ENCODE data around the gene NUP43.
"Not testable (repeated sequence)": the region's sequence is repeated elsewhere in the genome, so short reads cannot be mapped to it uniquely, and the experiment has no call there.

The NUP43 gene

GRCh38 chr6:149749082-149749593 lies 2.8 kb upstream of the NUP43 start:
- in situ Hi-C loops (cut with HindIII; ENCODE audit: low sequenced_read_pairs): not testable (repeated sequence)

GRCh38 chr6:149745252-149745651 lies 1.1 kb downstream of the NUP43 start:
- in situ Hi-C loops (cut with HindIII; ENCODE audit: low sequenced_read_pairs): not testable (repeated sequence)

- in situ Hi-C loops (cut with HindIII; ENCODE audit: low sequenced_read_pairs): no loop called here
Measured at GRCh38 chr6:149734915-149735314, 11.4 kb downstream of the NUP43 start.

DNA sequence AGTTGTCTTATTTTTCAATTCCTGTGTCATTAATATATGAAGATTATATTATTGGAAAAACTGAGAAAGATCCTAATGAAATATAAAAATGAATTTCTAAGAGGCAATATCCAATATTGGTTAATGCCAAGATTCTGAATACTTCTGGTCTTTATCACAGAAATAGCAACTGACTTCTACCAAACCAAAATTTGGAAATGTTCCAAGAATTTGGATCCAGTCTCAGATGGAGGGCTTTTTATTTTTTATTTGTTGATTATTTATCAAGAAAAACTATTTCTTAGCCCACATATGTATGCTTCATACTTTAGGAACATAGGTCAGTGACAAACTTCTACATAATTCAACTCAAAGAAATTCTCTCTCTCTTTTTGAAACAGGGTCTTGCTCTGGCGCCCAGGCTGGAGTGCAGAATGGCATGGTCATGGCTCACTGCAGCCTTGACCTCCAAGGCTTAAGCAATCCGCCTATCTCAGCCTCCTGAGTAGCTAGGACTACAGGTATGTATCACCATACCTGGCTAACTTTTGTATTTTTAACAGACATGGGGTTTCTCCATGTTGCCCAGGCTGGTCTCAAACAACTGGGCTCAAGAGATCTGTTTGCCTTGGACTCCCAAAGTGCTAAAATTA lies 13.1 kb downstream of the NUP43 start:
- in situ Hi-C loops (cut with HindIII; ENCODE audit: low sequenced_read_pairs): no loop called here

GRCh38 chr6:149729824-149730223 lies 16.5 kb downstream of the NUP43 start:
- in situ Hi-C loops (cut with HindIII; ENCODE audit: low sequenced_read_pairs): loop anchor here (10.0 kb wide), 1 partner anchor 175 kb away; no protein-coding TSS in a partner anchor

DNA sequence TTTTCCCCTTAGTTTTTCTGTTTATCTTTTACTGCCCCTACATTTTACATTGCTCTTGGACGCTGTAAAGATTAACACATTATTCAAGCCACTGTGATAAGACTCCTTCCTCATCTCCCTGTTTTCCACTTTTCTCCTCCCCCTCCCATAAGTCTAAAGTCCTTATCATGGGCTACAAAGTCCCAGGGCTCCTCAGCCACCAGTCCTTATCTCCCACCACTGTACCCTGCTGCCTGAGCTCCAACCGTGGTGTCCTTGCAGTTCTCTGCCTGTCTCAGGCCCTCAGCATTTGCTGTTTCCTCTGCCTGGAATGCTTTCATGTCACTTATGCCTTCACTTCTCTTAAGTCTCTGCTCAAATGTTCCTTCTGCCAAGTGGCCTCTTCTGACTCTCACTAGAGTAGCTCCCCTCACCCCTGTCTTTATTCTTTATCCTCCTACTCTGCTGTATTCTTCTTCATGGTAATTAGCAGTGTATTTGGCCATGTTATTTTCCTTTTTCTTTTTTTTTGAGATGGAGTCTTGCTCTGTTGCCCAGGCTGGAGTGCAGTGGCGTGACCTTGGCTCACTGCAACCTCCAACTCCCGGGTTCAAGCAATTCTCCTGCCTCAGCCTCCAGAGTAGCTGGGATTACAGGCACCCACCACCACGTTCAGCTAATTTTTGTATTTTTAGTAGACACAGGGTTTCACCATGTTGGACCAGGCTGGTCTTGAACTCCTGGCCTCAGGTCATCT lies 17.7 kb downstream of the NUP43 start:
- in situ Hi-C loops (cut with HindIII; ENCODE audit: low sequenced_read_pairs): loop anchor here (10.0 kb wide), 1 partner anchor 176 kb away; no protein-coding TSS in a partner anchor

DNA sequence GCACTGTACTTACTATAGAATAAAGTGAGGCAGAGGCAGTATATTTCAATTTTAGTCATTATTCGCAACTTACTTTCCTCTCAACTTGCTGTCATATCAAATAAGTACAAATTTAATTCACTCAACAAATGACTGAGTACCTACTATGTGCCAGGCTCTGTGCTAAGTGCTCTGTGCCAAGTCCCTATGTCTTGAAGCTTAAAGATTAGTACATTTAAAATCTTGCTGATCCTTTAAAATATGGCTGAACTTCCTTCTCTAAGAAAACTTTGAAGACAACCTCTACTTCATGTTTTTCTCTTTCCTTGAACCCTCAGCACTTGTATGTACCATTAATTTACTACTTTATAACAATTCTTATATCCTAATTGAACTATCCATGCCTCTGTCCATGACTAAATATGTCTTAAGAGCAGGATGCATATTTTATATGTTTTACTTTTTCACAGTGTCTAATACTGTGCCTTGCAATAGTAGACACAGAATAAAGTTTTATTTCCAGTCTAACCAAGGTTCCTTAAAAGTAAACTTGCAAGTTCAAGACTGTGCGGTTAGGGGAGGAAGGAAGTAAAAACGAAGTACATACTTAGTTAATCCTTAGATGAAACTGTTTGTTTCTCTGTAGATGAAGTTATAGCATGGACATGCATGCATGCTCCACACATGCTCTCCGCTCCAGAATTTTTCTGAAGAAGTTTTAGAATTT lies 18.4 kb downstream of the NUP43 start:
- in situ Hi-C loops (cut with HindIII; ENCODE audit: low sequenced_read_pairs): loop anchor here (10.0 kb wide), 1 partner anchor 177 kb away; no protein-coding TSS in a partner anchor

- in situ Hi-C loops (cut with HindIII; ENCODE audit: low sequenced_read_pairs): loop anchor here (10.0 kb wide), 1 partner anchor 179 kb away; no protein-coding TSS in a partner anchor
Measured at GRCh38 chr6:149725785-149726184, 20.5 kb downstream of the NUP43 start.

DNA sequence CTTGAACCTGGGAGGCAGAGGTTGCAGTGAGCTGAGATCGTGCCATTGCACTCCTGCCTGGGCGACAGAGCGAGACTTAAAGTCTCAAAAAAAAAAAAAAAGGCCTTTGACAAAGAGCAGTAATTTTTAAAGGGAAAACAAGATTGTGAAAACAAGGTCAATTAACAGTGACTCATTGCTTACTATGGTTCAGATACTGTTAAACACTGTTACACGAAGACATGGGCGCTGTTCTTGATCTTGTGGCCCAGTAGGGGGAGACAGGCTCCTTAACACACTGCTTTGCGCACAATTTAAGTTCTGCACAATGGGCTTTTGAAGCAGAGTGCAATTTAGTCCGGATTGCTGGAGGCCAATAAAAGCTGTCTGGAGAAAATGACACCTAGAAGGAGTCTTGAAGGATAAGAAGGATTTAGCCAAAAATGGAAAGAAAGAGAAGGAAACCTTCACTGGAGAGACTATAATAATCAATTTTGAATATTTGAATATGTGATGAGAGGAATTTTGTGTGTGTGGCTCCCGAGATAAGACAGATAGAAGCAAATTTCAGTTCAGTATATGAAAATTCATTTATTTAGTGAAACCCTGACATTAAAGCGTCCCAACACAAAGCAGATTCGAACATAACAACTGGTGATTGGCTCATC lies 22.4 kb downstream of the NUP43 start:
- in situ Hi-C loops (cut with HindIII; ENCODE audit: low sequenced_read_pairs): loop anchor here (10.0 kb wide), 1 partner anchor 181 kb away; no protein-coding TSS in a partner anchor

GRCh38 chr6:149723262-149723661 lies 23.1 kb downstream of the NUP43 start:
- in situ Hi-C loops (cut with HindIII; ENCODE audit: low sequenced_read_pairs): loop anchor here (10.0 kb wide), 1 partner anchor 182 kb away; no protein-coding TSS in a partner anchor

- in situ Hi-C loops (cut with HindIII; ENCODE audit: low sequenced_read_pairs): no loop called here
Measured at GRCh38 chr6:149719531-149719930, 26.8 kb downstream of the NUP43 start.

DNA sequence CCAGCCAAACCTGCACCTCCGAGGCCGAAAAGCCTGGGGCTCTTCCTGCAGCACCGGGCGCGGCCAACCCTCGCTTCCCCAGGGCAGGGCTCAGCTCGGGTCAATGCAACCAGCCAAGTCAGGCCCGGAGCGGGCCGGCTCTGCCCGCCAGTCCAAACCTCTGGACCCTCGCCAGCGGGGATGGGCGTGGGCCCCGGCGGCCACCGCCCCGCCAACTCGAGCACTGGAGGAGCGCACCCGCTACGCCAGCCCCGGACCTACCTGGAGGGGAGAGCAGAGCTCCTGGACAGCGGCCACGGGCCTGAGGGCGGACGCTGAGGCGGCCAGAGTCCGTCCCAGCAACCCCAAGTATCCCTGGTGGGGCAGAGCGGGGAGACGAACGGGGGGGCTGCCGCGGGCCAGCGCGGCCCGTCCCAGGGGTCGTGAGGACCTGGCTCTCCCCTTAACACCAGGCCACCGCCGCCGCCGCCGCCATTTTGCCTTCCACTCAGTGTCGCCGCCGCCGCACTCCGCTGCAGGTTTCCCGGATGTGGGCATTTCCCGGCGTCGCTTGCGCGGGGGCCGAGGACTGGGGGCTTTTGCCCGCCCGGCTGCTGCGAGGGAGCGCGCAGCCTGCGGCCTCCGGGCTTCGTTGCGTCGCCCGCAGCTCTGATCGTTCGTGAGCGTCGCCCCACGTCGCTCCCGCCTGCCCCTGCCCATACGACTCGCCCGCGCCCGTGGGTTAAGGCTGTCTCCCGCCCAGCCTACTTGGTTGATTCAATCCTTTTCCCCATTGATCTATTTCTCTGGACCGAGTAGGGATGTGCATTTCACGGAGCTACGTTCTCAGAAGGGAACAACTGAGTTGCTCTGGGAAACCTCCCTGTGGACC lies 28.5 kb downstream of the NUP43 start, which contains the start of gene LATS1:
Gene LATS1, minus strand, starts transcription at position 514 of the 871 bp plus-strand sequence. CDS start 15,975 bp downstream, outside the sequence.
- in situ Hi-C loops (cut with HindIII; ENCODE audit: low sequenced_read_pairs): no loop called here

DNA sequence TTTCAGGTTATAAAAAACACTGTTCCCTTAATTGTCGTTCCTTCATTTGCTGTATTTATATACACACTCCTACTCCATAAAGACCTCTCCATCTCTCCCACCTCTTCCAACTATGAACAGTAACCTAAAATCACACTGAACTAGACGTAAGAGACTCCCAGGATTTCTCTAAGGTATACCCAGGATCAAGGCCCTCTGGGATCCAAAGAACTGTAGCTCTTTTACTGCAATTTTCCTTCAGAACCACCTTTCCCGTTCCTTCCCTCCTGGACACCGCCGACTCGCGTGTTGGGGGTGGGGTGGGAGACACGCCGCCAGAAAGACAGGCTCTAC lies 29.1 kb downstream of the NUP43 start:
- in situ Hi-C loops (cut with HindIII; ENCODE audit: low sequenced_read_pairs): no loop called here

GRCh38 chr6:149716181-149716963 lies 30.0 kb downstream of the NUP43 start:
- in situ Hi-C loops (cut with HindIII; ENCODE audit: low sequenced_read_pairs): no loop called here

DNA sequence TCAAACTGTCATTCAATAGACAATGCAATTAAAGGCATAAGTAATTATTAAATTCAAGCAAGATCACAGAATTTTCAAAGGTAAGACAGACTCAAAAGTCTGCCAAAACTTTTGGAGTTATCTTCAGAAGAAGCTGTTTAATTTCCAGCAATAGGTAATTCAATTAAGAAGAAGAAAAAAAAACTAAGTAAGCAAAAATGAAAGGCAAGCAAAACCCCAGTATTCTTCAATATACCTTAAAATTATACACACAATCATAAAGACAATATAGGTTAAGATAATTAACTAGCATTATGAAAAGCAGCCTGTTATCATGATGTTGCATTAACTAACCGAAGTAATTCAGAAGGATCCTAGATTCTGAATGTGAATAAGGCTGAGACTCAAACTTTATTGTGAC lies 31.9 kb downstream of the NUP43 start:
- in situ Hi-C loops (cut with HindIII; ENCODE audit: low sequenced_read_pairs): no loop called here

DNA sequence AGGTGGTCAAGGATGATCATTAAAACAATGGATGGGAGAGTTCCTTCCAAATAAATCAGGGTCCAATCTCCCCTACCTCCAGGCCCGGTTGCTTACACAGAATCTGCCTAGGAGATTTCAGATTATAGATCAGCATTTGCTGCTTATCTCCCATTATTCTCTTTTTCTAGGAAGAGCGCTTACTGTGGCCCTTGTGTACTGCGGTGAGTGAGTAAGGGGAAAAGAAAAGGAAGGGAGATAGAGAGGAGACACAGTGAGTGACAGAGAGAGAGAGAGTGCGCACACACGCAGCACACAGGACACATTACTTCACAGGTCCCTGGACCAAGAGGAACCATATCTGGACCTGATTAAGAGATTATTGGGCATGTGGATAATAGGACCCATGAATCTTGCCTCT lies 34.6 kb downstream of the NUP43 start:
- in situ Hi-C loops (cut with HindIII; ENCODE audit: low sequenced_read_pairs): no loop called here

DNA sequence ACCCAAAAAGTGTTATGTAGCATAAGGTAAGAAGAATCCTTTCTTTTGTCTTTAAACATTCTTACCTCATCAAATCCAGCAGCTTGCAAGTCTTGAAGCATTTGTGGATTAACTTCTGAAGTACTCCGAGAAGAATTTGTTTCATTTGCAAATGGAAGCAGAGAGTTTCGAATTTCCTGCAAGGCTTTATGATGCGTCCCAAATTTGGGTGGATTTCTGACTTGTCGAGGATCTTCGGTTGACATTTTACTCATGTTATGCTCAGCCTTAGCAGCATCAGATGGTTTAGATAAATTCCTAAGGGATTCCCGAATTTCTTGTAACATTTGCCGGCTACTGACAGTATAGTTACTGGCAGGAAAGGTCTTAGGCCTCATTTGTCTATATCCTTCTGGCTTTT lies 44.6 kb downstream of the NUP43 start:
- in situ Hi-C loops (cut with HindIII; ENCODE audit: low sequenced_read_pairs): no loop called here

DNA sequence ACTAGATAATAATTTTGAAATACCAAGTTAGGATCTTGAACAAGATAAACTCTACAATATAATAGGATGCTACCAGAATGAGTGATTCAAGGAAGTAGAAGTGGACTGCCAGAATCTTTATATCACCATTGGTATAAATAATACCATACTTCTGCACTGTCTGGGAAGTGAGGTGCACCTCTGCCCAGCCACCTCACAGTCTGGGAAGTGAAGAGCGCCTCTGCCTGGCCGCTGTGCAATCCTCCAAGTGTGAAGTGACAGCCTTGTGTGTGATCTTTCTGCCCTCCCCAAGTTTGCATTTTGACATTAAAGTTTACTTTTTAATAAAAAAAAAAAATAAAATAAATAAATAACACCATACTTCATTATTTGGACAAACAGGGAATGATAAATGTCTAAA lies 47.2 kb downstream of the NUP43 start:
- in situ Hi-C loops (cut with HindIII; ENCODE audit: low sequenced_read_pairs): no loop called here

DNA sequence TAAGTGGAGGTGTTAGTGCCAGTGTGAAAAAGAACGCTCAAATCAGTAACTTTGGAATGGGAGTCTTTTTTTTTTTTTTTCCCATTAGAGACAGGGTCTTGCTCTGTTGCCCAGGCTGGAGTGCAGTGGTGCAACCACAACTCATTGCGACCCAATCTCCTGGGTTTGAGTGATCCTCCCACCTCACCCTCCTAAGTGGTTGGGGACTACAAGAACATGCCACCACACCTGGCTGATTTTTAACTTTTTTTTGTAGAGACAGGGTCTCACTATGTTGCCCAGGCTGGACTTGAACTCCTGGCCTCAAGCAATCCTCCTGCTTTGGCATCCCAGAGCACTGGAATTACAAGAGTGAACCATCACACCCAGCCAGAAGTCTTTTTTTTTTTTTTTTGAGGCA lies 48.2 kb downstream of the NUP43 start:
- in situ Hi-C loops (cut with HindIII; ENCODE audit: low sequenced_read_pairs): no loop called here
